Panc1 (cell line): ENCODE results near the gene TMEM212.

Experiments
- POLR2AphosphoS5 ChIP-seq: IDR thresholded peaks from 2 replicates; pipeline ENCODE4 v1.6.1; 2012; ENCODE audit warnings: mild to moderate bottlenecking, low read depth, low read length, moderate library complexity
- SIN3A ChIP-seq: IDR thresholded peaks from 2 replicates; pipeline ENCODE4 v1.6.1; 2012; ENCODE audit warnings: low read depth, mild to moderate bottlenecking, low read length, moderate library complexity, borderline replicate concordance; ENCODE audit not compliant: insufficient read depth
- TCF7L2 ChIP-seq: IDR thresholded peaks from 2 replicates; pipeline ENCODE4 v1.6.1; 2011; ENCODE audit warnings: mild to moderate bottlenecking, low read depth, low read length, inconsistent platforms
- TF ChIP-seq, protein P1 (sequence below): fragments of 450-650 bp; IDR thresholded peaks from 2 replicates; pipeline ENCODE4 v1.5.1; 2017; ENCODE audit warnings: mild to moderate bottlenecking
- TF ChIP-seq, protein P2 (sequence below), 2 experiments: IDR thresholded peaks; 2 replicates each; pipeline ENCODE4 v1.6.1; 2011 to 2012; ENCODE audit warnings: low read depth in 2 of 2, control low read depth in 1 of 2, low read length in 1 of 2, mild to moderate bottlenecking in 1 of 2, moderate library complexity in 1 of 2; ENCODE audit not compliant: insufficient read depth in 1 of 2

DNA sequence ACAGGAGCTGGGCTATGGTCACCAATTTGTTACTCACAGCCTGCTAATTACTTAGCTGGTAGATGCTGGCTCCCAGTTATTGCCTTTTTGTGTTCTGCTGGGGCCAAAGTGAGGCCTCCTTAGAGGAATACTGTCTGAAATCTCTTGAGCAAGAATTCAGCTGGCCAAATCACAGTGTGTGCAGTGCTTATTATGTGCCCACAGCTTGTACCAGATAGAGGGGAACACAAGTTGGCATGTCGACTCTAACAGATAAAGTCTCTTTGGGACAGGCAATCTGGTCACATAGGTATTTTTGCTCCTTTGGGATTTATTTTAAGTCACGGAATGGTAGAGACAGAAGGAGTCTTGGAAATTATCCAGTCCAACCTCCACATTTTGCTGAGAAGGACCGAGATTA lies 6.3 kb upstream of the TMEM212 start:
- TF ChIP-seq, protein P1, sequence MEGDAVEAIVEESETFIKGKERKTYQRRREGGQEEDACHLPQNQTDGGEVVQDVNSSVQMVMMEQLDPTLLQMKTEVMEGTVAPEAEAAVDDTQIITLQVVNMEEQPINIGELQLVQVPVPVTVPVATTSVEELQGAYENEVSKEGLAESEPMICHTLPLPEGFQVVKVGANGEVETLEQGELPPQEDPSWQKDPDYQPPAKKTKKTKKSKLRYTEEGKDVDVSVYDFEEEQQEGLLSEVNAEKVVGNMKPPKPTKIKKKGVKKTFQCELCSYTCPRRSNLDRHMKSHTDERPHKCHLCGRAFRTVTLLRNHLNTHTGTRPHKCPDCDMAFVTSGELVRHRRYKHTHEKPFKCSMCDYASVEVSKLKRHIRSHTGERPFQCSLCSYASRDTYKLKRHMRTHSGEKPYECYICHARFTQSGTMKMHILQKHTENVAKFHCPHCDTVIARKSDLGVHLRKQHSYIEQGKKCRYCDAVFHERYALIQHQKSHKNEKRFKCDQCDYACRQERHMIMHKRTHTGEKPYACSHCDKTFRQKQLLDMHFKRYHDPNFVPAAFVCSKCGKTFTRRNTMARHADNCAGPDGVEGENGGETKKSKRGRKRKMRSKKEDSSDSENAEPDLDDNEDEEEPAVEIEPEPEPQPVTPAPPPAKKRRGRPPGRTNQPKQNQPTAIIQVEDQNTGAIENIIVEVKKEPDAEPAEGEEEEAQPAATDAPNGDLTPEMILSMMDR = no peak
- TF ChIP-seq, protein P2, sequence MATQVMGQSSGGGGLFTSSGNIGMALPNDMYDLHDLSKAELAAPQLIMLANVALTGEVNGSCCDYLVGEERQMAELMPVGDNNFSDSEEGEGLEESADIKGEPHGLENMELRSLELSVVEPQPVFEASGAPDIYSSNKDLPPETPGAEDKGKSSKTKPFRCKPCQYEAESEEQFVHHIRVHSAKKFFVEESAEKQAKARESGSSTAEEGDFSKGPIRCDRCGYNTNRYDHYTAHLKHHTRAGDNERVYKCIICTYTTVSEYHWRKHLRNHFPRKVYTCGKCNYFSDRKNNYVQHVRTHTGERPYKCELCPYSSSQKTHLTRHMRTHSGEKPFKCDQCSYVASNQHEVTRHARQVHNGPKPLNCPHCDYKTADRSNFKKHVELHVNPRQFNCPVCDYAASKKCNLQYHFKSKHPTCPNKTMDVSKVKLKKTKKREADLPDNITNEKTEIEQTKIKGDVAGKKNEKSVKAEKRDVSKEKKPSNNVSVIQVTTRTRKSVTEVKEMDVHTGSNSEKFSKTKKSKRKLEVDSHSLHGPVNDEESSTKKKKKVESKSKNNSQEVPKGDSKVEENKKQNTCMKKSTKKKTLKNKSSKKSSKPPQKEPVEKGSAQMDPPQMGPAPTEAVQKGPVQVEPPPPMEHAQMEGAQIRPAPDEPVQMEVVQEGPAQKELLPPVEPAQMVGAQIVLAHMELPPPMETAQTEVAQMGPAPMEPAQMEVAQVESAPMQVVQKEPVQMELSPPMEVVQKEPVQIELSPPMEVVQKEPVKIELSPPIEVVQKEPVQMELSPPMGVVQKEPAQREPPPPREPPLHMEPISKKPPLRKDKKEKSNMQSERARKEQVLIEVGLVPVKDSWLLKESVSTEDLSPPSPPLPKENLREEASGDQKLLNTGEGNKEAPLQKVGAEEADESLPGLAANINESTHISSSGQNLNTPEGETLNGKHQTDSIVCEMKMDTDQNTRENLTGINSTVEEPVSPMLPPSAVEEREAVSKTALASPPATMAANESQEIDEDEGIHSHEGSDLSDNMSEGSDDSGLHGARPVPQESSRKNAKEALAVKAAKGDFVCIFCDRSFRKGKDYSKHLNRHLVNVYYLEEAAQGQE (IDR thresholded peaks at IDR 0.05; ENCODE audit: insufficient read depth in 1 of 2, low read depth in 2 of 2, low read length in 1 of 2) = no peak
- TF ChIP-seq POLR2AphosphoS5 (no peak), SIN3A (no peak), TCF7L2 (no peak)
